HG03095 (cell line): ENCODE data around the gene RHOF.

ENCODE experiments used
- ATAC-seq: cut with Tn5 transposase; IDR thresholded peaks from one replicate; pipeline ENCODE4 v1.9.1; 2021; ENCODE audit warnings: moderate library complexity; ENCODE audit not compliant: unreplicated experiment

The RHOF gene

GRCh38 chr12:121820056-121820455 lies 26.6 kb upstream of the RHOF start:
- no peak for ATAC-seq

GRCh38 chr12:121819212-121819949 lies 25.9 kb upstream of the RHOF start:
- ATAC-seq = no peak

GRCh38 chr12:121817648-121818043 lies 24.2 kb upstream of the RHOF start:
- ATAC-seq = no peak

GRCh38 chr12:121816925-121817647 lies 23.6 kb upstream of the RHOF start:
- no peak for ATAC-seq

GRCh38 chr12:121815263-121815662 lies 21.8 kb upstream of the RHOF start:
- no peak for ATAC-seq

- no peak for ATAC-seq
Measured at GRCh38 chr12:121814429-121815119, 21.1 kb upstream of the RHOF start.

- no peak for ATAC-seq
Measured at GRCh38 chr12:121813951-121814350, 20.5 kb upstream of the RHOF start.

- no peak for ATAC-seq
Measured at GRCh38 chr12:121812921-121813896, 19.7 kb upstream of the RHOF start.

- ATAC-seq = no peak
Measured at GRCh38 chr12:121812320-121812871, 18.9 kb upstream of the RHOF start.

GRCh38 chr12:121811434-121812319 lies 18.2 kb upstream of the RHOF start:
- no peak for ATAC-seq

- ATAC-seq = no peak
Measured at GRCh38 chr12:121810833-121811433, 17.4 kb upstream of the RHOF start.

- ATAC-seq = no peak
Measured at GRCh38 chr12:121810234-121810817, 16.8 kb upstream of the RHOF start.

- no peak for ATAC-seq
Measured at GRCh38 chr12:121809712-121810116, 16.2 kb upstream of the RHOF start.

GRCh38 chr12:121808623-121809022 lies 15.1 kb upstream of the RHOF start:
- ATAC-seq = no peak

GRCh38 chr12:121807642-121808347 lies 14.3 kb upstream of the RHOF start:
- ATAC-seq = no peak

- ATAC-seq = no peak
Measured at GRCh38 chr12:121806546-121807423, 13.3 kb upstream of the RHOF start.

GRCh38 chr12:121806009-121806545 lies 12.6 kb upstream of the RHOF start:
- ATAC-seq = no peak
